Erythroblast (primary cell): ENCODE measurements around the gene RRP8.

Source experiments
- GATA1 ChIP-seq: IDR thresholded peaks from 2 replicates; pipeline ENCODE4 v1.6.1; 2011; ENCODE audit warnings: low read depth, mild to moderate bottlenecking, control low read depth, low read length, moderate library complexity
- POLR2A ChIP-seq: IDR thresholded peaks from 2 replicates; pipeline ENCODE4 v1.6.1; 2011; ENCODE audit warnings: mild to moderate bottlenecking, low read length

GRCh38 chr11:6622261-6623171, 19.1 kb upstream of the RRP8 start:
- TF ChIP-seq POLR2A (no peak), GATA1 (no peak)
